Suppressor macrophage treated with lipopolysaccharide for 4 hours (primary cell): ENCODE measurements around the gene LRRC1.
"Not testable (repeated sequence)": the region's sequence is repeated elsewhere in the genome, so short reads cannot be mapped to it uniquely, and the experiment has no call there.

ENCODE experiments used
- DNase-seq: peaks from one replicate; pipeline ENCODE4 v3.0.0-alpha.2; 2020

The LRRC1 gene

GRCh38 chr6:53793318-53794136, 1.3 kb upstream of the LRRC1 start:
- DNase-seq, result peak; percentile 12

GRCh38 chr6:53794137-53794719, 577 bp upstream of the LRRC1 start:
- DNase-seq, result peak; percentile 39

- DNase-seq, result no peak
These were observed 516 bp downstream of the LRRC1 start for GRCh38 chr6:53795340-53795701.

GRCh38 chr6:53795702-53796450, 1.1 kb downstream of the LRRC1 start:
- no peak for DNase-seq

- DNase-seq, result no peak
These were observed 1.6 kb downstream of the LRRC1 start for GRCh38 chr6:53796451-53796780.

- peak; percentile 12 for DNase-seq
These were observed 2.0 kb downstream of the LRRC1 start for GRCh38 chr6:53796791-53797190.

GRCh38 chr6:53797304-53797703, 2.5 kb downstream of the LRRC1 start:
- DNase-seq, result no peak

GRCh38 chr6:53799340-53799739, 4.5 kb downstream of the LRRC1 start:
- DNase-seq, result no peak

- no peak for DNase-seq
These were observed 6.2 kb downstream of the LRRC1 start for GRCh38 chr6:53801022-53801421.

- no peak for DNase-seq
These were observed 7.8 kb downstream of the LRRC1 start for GRCh38 chr6:53802582-53802981.

- no peak for DNase-seq
These were observed 8.5 kb downstream of the LRRC1 start for GRCh38 chr6:53803081-53803860.

GRCh38 chr6:53805016-53805415, 10.2 kb downstream of the LRRC1 start:
- no peak for DNase-seq

- DNase-seq, result no peak
These were observed 10.9 kb downstream of the LRRC1 start for GRCh38 chr6:53805725-53806124.

- not testable (repeated sequence) for DNase-seq
These were observed 12.8 kb downstream of the LRRC1 start for GRCh38 chr6:53807606-53808005.

GRCh38 chr6:53808302-53808881, 13.6 kb downstream of the LRRC1 start:
- no peak for DNase-seq

GRCh38 chr6:53809691-53810090, 14.9 kb downstream of the LRRC1 start:
- no peak for DNase-seq

GRCh38 chr6:53811082-53811481, 16.3 kb downstream of the LRRC1 start:
- no peak for DNase-seq

GRCh38 chr6:53811746-53812145, 16.9 kb downstream of the LRRC1 start:
- no peak for DNase-seq

GRCh38 chr6:53813096-53813495, 18.3 kb downstream of the LRRC1 start:
- no peak for DNase-seq

GRCh38 chr6:53813801-53814200, 19.0 kb downstream of the LRRC1 start:
- DNase-seq, result no peak

GRCh38 chr6:53814353-53814752, 19.5 kb downstream of the LRRC1 start:
- DNase-seq, result no peak

- no peak for DNase-seq
These were observed 20.7 kb downstream of the LRRC1 start for GRCh38 chr6:53815381-53816119.
